Activated B cell treated with CpG ODN at 0.5 μM for 24 hours (primary cell): ENCODE data around the gene PRDM2. TPM values are rescaled to one million over a fixed set of nuclear protein-coding genes. Genes with fewer than 3 reads are reported as not detected.

Source experiments
- ATAC-seq: fragments of 200-7000 bp; cut with Tn5 transposase; one replicate; pipeline ENCODE4 v1.10.0; 2021; ENCODE audit warnings: low read depth, mild to moderate bottlenecking, moderate library complexity
- CTCF ChIA-PET: fragments of 350-600 bp; sonication (Branson Sonifier 250); formaldehyde crosslinking; loops from one replicate; lab custom pipeline; 2021; ENCODE audit warnings: antibody characterized with exemption; lab: Charles Lee
- POLR2A ChIA-PET: fragments of 350-600 bp; sonication (Branson Sonifier 250); formaldehyde crosslinking; loops from one replicate; lab custom pipeline; 2021; ENCODE audit warnings: antibody characterized with exemption; lab: Charles Lee
- DNase-seq: peaks from one replicate; pipeline ENCODE4 v3.0.0; 2022
- H3K27ac Mint-ChIP-seq: one replicate; pipeline ENCODE4 v1.8.0; 2020; ENCODE audit warnings: mixed read lengths
- H3K27me3 Mint-ChIP-seq: one replicate; pipeline ENCODE4 v1.8.0; 2021; ENCODE audit warnings: mixed read lengths
- H3K36me3 Mint-ChIP-seq: one replicate; pipeline ENCODE4 v1.8.0; 2021; ENCODE audit warnings: low read depth, mixed read lengths
- H3K4me1 Mint-ChIP-seq: one replicate; pipeline ENCODE4 v1.8.0; 2021; ENCODE audit warnings: mixed read lengths
- H3K4me3 Mint-ChIP-seq: one replicate; pipeline ENCODE4 v1.8.0; 2020; ENCODE audit warnings: mild to moderate bottlenecking, mixed read lengths
- H3K9me3 Mint-ChIP-seq: one replicate; pipeline ENCODE4 v1.8.0; 2020; ENCODE audit warnings: mixed read lengths
- intact Hi-C: fragments of 100-400 bp; cut with micrococcal nuclease; formaldehyde crosslinking; loops from one replicate; pipeline ENCODE4 v1.15.1; 2024
- total RNA-seq: library from RNA; stranded (reverse); gene quantifications from 2 replicates; pipeline ENCODE4 v1.2.3, GENCODE V29; 2022
- TF ChIP-seq, protein P1 (sequence below): fragments of 200-600 bp; IDR thresholded peaks from one replicate; pipeline ENCODE4 v1.8.0; 2022; ENCODE audit warnings: antibody characterized with exemption, mild to moderate bottlenecking

PRDM2 gene
- total RNA-seq, 1 donor from 2014 or later = 194 TPM

DNA sequence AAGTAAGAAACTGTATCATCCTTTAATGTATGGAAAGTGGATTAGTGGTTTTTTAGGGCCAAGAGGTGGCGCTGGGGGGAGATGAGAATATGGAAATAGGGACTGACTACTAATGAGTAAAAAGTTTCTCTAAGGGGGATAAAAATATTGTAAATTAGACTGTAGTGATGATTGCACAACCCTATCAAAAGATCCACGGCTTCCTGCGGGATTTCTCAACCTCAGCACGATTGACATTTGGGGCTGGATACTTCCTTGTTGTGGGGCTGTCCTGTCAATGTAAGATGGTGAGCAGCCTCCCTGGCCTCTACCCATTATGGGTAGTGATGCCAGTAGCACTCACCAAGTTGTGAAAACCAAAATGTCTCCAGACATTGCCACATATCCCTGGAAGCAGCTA, 36.0 kb upstream of the PRDM2 start:
- ATAC-seq (no peak), DNase-seq (no peak)
- intact Hi-C loops = loop anchor here (2.0 to 10.0 kb wide), 2 partner anchors 21 to 149 kb away; partner anchors contain the start of gene LRRC38
- Mint-ChIP-seq H3K9me3 (peaks cover 3% of the 10 kb centered on the region), H3K4me1 (peaks cover 49% of the 10 kb centered on the region), H3K27ac (no peak overlapping the region), H3K36me3 (no peaks in the 10 kb centered on the region), H3K4me3 (no peak overlapping the region), H3K27me3 (no peaks in the 10 kb centered on the region)
- ChIA-PET CTCF (interaction anchor here (1.0 to 7.2 kb wide), 3 partner anchors 42 to 151 kb away, joined by 3 to 107 read pairs (median 7); no protein-coding TSS in a partner anchor), POLR2A (interaction anchor here (1.4 kb wide), 1 partner anchor 62 kb away, joined by 4 read pairs; no protein-coding TSS in a partner anchor)
- TF ChIP-seq, protein P1, sequence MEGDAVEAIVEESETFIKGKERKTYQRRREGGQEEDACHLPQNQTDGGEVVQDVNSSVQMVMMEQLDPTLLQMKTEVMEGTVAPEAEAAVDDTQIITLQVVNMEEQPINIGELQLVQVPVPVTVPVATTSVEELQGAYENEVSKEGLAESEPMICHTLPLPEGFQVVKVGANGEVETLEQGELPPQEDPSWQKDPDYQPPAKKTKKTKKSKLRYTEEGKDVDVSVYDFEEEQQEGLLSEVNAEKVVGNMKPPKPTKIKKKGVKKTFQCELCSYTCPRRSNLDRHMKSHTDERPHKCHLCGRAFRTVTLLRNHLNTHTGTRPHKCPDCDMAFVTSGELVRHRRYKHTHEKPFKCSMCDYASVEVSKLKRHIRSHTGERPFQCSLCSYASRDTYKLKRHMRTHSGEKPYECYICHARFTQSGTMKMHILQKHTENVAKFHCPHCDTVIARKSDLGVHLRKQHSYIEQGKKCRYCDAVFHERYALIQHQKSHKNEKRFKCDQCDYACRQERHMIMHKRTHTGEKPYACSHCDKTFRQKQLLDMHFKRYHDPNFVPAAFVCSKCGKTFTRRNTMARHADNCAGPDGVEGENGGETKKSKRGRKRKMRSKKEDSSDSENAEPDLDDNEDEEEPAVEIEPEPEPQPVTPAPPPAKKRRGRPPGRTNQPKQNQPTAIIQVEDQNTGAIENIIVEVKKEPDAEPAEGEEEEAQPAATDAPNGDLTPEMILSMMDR = no peak

DNA sequence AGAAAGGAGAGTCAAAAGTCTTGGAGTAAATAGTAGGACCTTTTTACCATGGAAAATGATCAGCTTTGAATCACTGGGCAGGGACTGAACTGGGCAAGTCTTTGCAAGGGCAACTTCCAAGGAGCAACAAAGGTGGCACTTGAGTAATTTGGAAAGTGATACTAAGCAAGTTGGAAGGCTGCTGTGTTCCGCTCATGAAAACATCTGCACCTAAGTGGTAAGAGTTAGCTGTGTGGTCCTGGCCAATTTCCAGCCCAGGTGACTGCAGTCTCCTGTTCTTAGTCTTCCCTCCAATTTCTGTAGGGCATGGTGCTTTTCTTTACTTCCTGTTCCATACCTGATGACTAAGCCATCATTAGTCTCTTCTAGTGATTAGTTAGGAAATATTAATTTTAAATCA, 35.5 kb upstream of the PRDM2 start:
- CTCF ChIA-PET = interaction anchor here (1.0 to 7.2 kb wide), 4 partner anchors 42 to 150 kb away, joined by 3 to 107 read pairs (median 5); no protein-coding TSS in a partner anchor
- intact Hi-C loops = loop anchor here (2.0 to 10.0 kb wide), 2 partner anchors 22 to 150 kb away; partner anchors contain the start of gene LRRC38
- H3K36me3 Mint-ChIP-seq = no peaks in the 10 kb centered on the region
- no peak overlapping the region for H3K27ac Mint-ChIP-seq
- peaks cover 49% of the 10 kb centered on the region for H3K4me1 Mint-ChIP-seq
- DNase-seq (no peak), ATAC-seq (no peak)
- TF ChIP-seq, protein P1 = no peak
- no peaks in the 10 kb centered on the region for H3K9me3 Mint-ChIP-seq
- no peak overlapping the region for H3K4me3 Mint-ChIP-seq
- H3K27me3 Mint-ChIP-seq = no peaks in the 10 kb centered on the region
- POLR2A ChIA-PET = interaction anchor here (1.4 kb wide), 1 partner anchor 62 kb away, joined by 4 read pairs; no protein-coding TSS in a partner anchor

DNA sequence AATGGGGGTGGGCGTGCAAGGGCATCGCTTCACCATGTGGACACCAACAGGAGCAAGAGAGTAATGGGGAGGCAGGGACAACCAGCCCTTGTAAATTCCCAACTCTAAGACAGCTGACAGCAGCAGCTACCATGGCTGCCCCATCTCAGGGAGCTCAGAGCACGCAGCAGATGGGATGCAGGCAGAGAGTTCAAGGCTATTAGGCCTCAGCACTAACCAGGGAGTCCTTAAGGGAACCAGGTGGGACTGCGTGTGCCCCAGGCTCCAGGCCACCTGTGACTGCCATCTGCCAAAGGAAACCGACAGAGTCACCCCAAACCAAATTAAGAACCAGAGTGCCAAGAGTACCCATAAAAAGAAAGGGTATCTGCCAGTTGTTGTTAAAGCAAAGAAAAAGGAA, 33.7 kb upstream of the PRDM2 start:
- DNase-seq = no peak
- no peaks in the 10 kb centered on the region for H3K27me3 Mint-ChIP-seq
- POLR2A ChIA-PET = interaction anchor here (0.7 to 4.4 kb wide), 9 partner anchors 33 to 99 kb away, joined by 3 to 79 read pairs (median 9); no protein-coding TSS in a partner anchor
- CTCF ChIA-PET = interaction anchor here (0.8 to 7.2 kb wide), 12 partner anchors 13 to 293 kb away, joined by 3 to 107 read pairs (median 4); no protein-coding TSS in a partner anchor
- peaks cover 49% of the 10 kb centered on the region for H3K4me1 Mint-ChIP-seq
- TF ChIP-seq, protein P1 = no peak
- no peaks in the 10 kb centered on the region for H3K36me3 Mint-ChIP-seq
- no peak for ATAC-seq
- peak overlapping the region; percentile 90 for H3K27ac Mint-ChIP-seq
- intact Hi-C loops = loop anchor here (10.0 kb wide), 1 partner anchor 152 kb away; the partner anchor contains the start of gene LRRC38
- H3K9me3 Mint-ChIP-seq = no peaks in the 10 kb centered on the region
- H3K4me3 Mint-ChIP-seq = peak overlapping the region; percentile 67

DNA sequence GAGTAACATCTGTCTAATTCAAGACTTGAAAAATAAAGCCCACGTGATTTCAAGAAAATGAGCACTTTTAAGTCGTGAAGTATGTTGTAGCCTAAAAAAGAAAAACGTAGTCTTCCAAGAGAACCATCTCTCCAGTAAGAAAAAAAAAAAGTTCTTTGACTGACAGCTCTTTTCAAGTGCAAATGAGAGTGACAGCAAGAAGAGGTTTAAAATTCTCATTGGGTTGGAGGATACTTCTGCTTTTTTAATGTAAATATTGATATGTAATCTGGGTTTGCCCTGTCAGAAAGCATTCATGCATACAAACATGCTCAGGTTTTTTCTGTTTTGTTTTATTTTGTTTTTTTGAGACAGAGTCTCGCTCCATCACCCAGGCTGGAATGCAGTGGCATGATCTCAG, 32.3 kb upstream of the PRDM2 start:
- ATAC-seq = peak; percentile 75
- no peaks in the 10 kb centered on the region for H3K27me3 Mint-ChIP-seq
- ChIA-PET CTCF (interaction anchor here (1.1 to 7.2 kb wide), 6 partner anchors 35 to 143 kb away, joined by 3 to 107 read pairs (median 4); no protein-coding TSS in a partner anchor), POLR2A (interaction anchor here (0.7 to 4.4 kb wide), 17 partner anchors 21 to 1031 kb away, joined by 3 to 79 read pairs (median 5); no protein-coding TSS in a partner anchor)
- no peak for DNase-seq
- intact Hi-C loops = loop anchor here (1.0 to 10.0 kb wide), 4 partner anchors 34 to 153 kb away; partner anchors contain the start of gene LRRC38
- H3K4me1 Mint-ChIP-seq = peaks cover 48% of the 10 kb centered on the region
- H3K9me3 Mint-ChIP-seq = no peaks in the 10 kb centered on the region
- H3K4me3 Mint-ChIP-seq = peak overlapping the region; percentile 78
- TF ChIP-seq, protein P1 = no peak
- H3K36me3 Mint-ChIP-seq = no peaks in the 10 kb centered on the region
- peak overlapping the region; percentile 95 for H3K27ac Mint-ChIP-seq

DNA sequence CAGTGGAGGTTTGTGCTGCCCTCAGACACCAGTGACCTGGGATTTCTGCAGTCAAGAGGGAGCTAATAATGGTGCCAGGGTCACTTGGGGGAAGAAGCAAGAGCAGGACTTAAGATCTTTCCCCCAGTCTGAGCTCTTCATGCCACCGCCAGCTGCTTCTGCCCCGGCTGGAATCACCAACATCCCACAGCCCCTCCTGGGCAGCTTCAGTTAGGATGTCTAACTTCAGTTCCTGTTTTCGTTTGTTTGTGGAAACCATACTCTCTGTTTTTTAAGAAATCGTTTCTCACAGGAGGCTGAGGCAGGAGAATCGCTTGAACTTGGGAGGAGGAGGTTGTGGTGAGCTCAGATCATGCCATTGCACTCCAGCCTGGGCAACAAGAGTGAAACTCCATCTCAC, 25.6 kb upstream of the PRDM2 start:
- peak overlapping the region; percentile 3 for H3K27ac Mint-ChIP-seq
- peaks cover 20% of the 10 kb centered on the region for H3K4me1 Mint-ChIP-seq
- ATAC-seq (peak; percentile 28), DNase-seq (no peak)
- no peaks in the 10 kb centered on the region for H3K9me3 Mint-ChIP-seq
- TF ChIP-seq, protein P1 = no peak
- no peaks in the 10 kb centered on the region for H3K36me3 Mint-ChIP-seq
- intact Hi-C loops = no loop called here
- ChIA-PET CTCF (interaction anchor here (0.8 kb wide), 1 partner anchor 52 kb away, joined by 3 read pairs; no protein-coding TSS in a partner anchor), POLR2A (interaction anchor here (0.7 to 2.7 kb wide), 4 partner anchors 28 to 124 kb away, joined by 3 to 14 read pairs (median 5); no protein-coding TSS in a partner anchor)
- H3K4me3 Mint-ChIP-seq = no peak overlapping the region
- no peaks in the 10 kb centered on the region for H3K27me3 Mint-ChIP-seq
